Thyroid gland (tissue), 4 donors: ENCODE results near the gene LAPTM4A. TPM values are rescaled to one million over a fixed set of nuclear protein-coding genes. Genes with fewer than 3 reads are reported as not detected.
A peak's percentile ranks its signal among the peaks of the same experiment; 100 is the strongest.

ENCODE experiments used
- DNase-seq, 2 donors: peaks; one replicate each; pipeline ENCODE4 v3.0.0-alpha.2; 2019
- H3K27ac ChIP-seq, 3 donors: fragments of 200-600 bp; sonication (generic); 1 replicate in 2 of 3; 2 replicates in 1 of 3; pipeline ENCODE4 v1.5.1; 2016 to 2019; ENCODE audit warnings: mild to moderate bottlenecking in 1 of 3, moderate library complexity in 1 of 3
- H3K27me3 ChIP-seq: fragments of 200-600 bp; sonication (generic); one replicate; pipeline ENCODE4 v1.5.1; 2019
- H3K36me3 ChIP-seq, 2 donors: fragments of 200-600 bp; sonication (generic); one replicate each; pipeline ENCODE4 v1.5.1; 2016 to 2019
- H3K4me1 ChIP-seq, 2 donors: fragments of 200-600 bp; sonication (generic); one replicate each; pipeline ENCODE4 v1.5.1; 2017 to 2019
- H3K4me3 ChIP-seq, 3 donors: fragments of 200-600 bp; sonication (generic); replicated peaks in 1 of 3; 1 replicate in 2 of 3; 2 replicates in 1 of 3; pipeline ENCODE4 v1.5.1; 2016; ENCODE audit warnings: mild to moderate bottlenecking in 1 of 3
- H3K9me3 ChIP-seq: fragments of 200-600 bp; sonication (generic); one replicate; pipeline ENCODE4 v1.5.1; 2017
- CTCF ChIP-seq, 6 experiments: fragments of 200-600 bp in 3 of 6; fragments of 450-650 bp in 3 of 6; sonication (generic) in 3 of 6; IDR thresholded peaks; one replicate each; pipeline ENCODE4 v1.5.1; 2016 to 2019; ENCODE audit warnings: antibody characterized with exemption in 6 of 6, mild to moderate bottlenecking in 2 of 6, inconsistent platforms in 1 of 6, moderate library complexity in 1 of 6
- POLR2A ChIP-seq, 2 donors: fragments of 450-650 bp; IDR thresholded peaks; one replicate each; pipeline ENCODE4 v1.6.1; 2017; ENCODE audit warnings: antibody characterized with exemption in 2 of 2, mild to moderate bottlenecking in 2 of 2, moderate library complexity in 1 of 2
- WGBS, 2 donors: methylation state at CpG; one replicate each; pipeline ENCODE4 v1.1.5; 2017; 5-methylcytosine and 5-hydroxymethylcytosine counted together
- intact Hi-C: fragments of 100-400 bp; cut with DNase I; formaldehyde crosslinking; loops from one replicate; pipeline ENCODE4 v1.15.1; 2023
- total RNA-seq, 4 donors: library from RNA; depleted of rRNA; stranded (reverse); fragments of >200 nt; gene quantifications; one replicate each; pipeline ENCODE4 v1.2.3, GENCODE V29; 2016

LAPTM4A gene
- total RNA-seq, 4 donors from 2014 or later, result 159 to 300 (median 187) TPM

GRCh38 chr2:20071397-20072383 is 20.3 kb upstream of the LAPTM4A start:
- H3K9me3 ChIP-seq, result no peaks in the 10 kb centered on the region
- H3K4me3 ChIP-seq, result peak overlapping the region in 1 of 3 donors; percentile 7
- intact Hi-C loops, result no loop called here
- H3K27me3 ChIP-seq, result no peaks in the 10 kb centered on the region
- WGBS, 2 donors, result 18 to 29% methylated on average over 14 of the region's 14 CpGs
- TF ChIP-seq CTCF (IDR thresholded peaks at IDR 0.05), result no peak
- TF ChIP-seq POLR2A (IDR thresholded peaks at IDR 0.05), result peak in 1 of 2 donors; percentile 35
- peaks cover 9 to 29% of the 10 kb centered on the region in 2 donors for H3K4me1 ChIP-seq
- H3K27ac ChIP-seq, result peak overlapping the region; percentile 76 to 82 (median 80)
- H3K36me3 ChIP-seq, result no peaks in the 10 kb centered on the region
- DNase-seq, result peak; percentile 87

- no peaks in the 10 kb centered on the region for H3K27me3 ChIP-seq
- H3K4me3 ChIP-seq, result no peak overlapping the region
- TF ChIP-seq POLR2A (IDR thresholded peaks at IDR 0.05) (no peak), CTCF (IDR thresholded peaks at IDR 0.05) (no peak)
- H3K9me3 ChIP-seq, result no peaks in the 10 kb centered on the region
- H3K27ac ChIP-seq, result no peak overlapping the region
- no peaks in the 10 kb centered on the region for H3K36me3 ChIP-seq
- DNase-seq, result no peak
- intact Hi-C loops, result no loop called here
- peaks cover 9 to 38% of the 10 kb centered on the region in 2 donors for H3K4me1 ChIP-seq
These were observed 18.3 kb upstream of the LAPTM4A start for GRCh38 chr2:20069756-20070155.

- DNase-seq, result no peak
- Histone ChIP-seq H3K27ac (no peak overlapping the region), H3K9me3 (no peaks in the 10 kb centered on the region), H3K4me1 (peaks cover 9 to 34% of the 10 kb centered on the region in 2 donors), H3K4me3 (no peak overlapping the region), H3K27me3 (no peaks in the 10 kb centered on the region), H3K36me3 (no peaks in the 10 kb centered on the region)
- intact Hi-C loops, result no loop called here
- TF ChIP-seq CTCF (IDR thresholded peaks at IDR 0.05) (no peak), POLR2A (IDR thresholded peaks at IDR 0.05) (no peak)
- WGBS, 2 donors, result 77 to 89% methylated on average over 3 of the region's 3 CpGs
These were observed 16.7 kb upstream of the LAPTM4A start for GRCh38 chr2:20067992-20068584.

- intact Hi-C loops, result no loop called here
- Histone ChIP-seq H3K9me3 (no peaks in the 10 kb centered on the region), H3K27me3 (no peaks in the 10 kb centered on the region), H3K27ac (no peak overlapping the region), H3K36me3 (no peaks in the 10 kb centered on the region), H3K4me1 (peaks cover 5 to 24% of the 10 kb centered on the region in 2 donors), H3K4me3 (no peak overlapping the region)
- no peak for TF ChIP-seq CTCF (IDR thresholded peaks at IDR 0.05)
- no peak for TF ChIP-seq POLR2A (IDR thresholded peaks at IDR 0.05)
- WGBS, 2 donors, result 40 to 48% methylated on average over 6 of the region's 6 CpGs
- peak; percentile 71 to 74 for DNase-seq
These were observed 14.6 kb upstream of the LAPTM4A start for GRCh38 chr2:20065885-20066602.
